ENCODE measurements around the gene ARHGDIG.

Gene ARHGDIG

DNA sequence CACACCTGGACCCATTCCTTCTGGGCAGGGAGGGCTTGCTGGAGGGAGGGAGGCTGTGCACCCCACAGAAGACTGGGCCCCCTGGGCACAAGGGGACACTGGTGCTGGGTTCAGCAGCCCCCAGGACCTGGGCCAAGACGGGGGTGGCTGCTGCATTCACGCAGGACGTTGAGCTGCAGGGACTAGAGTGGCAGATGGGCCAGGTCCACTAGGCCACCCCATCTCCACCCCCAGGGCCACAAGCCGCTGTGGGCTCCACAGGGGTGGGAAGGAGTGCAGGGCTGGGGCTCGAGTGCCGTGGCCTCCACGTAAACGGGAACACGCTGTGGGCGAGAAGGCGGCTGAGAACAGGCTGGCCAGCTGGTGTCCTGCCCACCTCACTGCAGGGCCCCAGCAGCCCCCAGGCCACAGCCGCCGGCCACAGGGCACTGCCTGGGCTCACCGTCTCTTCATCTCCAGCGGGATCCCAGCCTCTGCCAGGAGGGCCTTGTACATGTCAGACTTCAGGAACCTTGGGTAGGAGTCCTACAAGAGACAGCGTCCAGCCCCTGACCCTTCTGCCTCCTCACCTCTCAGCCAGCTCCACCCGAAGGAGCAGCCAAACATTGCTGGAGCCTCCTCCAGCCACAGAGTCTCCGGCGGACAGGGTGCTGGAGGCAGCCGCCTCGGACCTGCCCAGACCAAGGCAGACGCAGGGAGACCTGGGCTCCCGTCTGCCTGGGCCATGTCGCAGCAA is 11.2 kb upstream of the ARHGDIG start:
- TF ChIP-seq, protein P1, sequence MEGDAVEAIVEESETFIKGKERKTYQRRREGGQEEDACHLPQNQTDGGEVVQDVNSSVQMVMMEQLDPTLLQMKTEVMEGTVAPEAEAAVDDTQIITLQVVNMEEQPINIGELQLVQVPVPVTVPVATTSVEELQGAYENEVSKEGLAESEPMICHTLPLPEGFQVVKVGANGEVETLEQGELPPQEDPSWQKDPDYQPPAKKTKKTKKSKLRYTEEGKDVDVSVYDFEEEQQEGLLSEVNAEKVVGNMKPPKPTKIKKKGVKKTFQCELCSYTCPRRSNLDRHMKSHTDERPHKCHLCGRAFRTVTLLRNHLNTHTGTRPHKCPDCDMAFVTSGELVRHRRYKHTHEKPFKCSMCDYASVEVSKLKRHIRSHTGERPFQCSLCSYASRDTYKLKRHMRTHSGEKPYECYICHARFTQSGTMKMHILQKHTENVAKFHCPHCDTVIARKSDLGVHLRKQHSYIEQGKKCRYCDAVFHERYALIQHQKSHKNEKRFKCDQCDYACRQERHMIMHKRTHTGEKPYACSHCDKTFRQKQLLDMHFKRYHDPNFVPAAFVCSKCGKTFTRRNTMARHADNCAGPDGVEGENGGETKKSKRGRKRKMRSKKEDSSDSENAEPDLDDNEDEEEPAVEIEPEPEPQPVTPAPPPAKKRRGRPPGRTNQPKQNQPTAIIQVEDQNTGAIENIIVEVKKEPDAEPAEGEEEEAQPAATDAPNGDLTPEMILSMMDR (IDR thresholded peaks at IDR 0.05; ENCODE audit: insufficient read depth, missing control alignments): no peak
- no peak for DNase-seq (ENCODE audit: insufficient read length, low spot score)
- no peak for FAIRE-seq

DNA sequence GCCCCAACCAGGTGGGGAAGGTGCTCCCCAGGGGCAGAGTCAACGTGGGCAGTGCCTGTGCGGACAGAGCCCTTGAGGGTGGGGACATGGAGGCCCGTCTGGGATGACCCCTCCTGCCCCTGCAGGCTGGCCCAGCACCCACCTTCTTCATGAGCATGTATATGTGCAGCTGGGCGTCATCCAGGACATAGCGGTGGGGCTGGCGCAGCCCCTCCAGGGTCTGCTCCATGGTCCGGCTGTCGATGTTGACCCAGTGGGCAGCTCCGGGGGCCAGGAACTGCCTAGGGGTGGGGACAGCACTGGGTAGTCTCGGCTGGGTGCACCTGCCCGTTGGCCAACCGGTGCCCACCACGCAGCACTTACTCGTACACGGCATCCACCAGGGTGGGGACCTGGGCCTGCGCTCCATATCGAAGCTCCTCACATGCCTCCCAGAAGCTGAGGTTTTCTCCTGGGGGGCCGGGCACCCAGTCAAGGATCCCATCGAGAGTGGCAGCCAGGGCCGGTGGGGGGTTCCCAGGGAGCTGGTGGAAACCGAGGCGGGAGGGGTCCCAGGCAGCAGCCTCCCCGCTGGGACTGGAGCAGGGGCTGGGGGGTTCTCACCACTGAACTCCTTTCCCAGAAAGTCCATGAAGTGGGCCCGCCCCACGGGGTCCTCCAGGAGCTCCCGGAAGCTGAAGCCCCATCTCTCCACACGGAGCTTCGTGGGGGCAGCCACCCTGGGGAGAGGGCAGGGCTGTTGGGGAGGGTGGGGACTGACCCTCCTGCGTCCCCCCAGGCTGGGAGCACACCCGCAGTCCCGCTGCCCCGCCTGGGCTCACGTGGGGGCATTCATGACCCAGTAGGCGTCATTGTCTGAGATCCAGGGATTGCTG is 9.8 kb upstream of the ARHGDIG start:
- FAIRE-seq (no peak), DNase-seq (ENCODE audit: insufficient read length, low spot score) (no peak)
- TF ChIP-seq, protein P1 (IDR thresholded peaks at IDR 0.05; ENCODE audit: insufficient read depth, missing control alignments): no peak

DNA sequence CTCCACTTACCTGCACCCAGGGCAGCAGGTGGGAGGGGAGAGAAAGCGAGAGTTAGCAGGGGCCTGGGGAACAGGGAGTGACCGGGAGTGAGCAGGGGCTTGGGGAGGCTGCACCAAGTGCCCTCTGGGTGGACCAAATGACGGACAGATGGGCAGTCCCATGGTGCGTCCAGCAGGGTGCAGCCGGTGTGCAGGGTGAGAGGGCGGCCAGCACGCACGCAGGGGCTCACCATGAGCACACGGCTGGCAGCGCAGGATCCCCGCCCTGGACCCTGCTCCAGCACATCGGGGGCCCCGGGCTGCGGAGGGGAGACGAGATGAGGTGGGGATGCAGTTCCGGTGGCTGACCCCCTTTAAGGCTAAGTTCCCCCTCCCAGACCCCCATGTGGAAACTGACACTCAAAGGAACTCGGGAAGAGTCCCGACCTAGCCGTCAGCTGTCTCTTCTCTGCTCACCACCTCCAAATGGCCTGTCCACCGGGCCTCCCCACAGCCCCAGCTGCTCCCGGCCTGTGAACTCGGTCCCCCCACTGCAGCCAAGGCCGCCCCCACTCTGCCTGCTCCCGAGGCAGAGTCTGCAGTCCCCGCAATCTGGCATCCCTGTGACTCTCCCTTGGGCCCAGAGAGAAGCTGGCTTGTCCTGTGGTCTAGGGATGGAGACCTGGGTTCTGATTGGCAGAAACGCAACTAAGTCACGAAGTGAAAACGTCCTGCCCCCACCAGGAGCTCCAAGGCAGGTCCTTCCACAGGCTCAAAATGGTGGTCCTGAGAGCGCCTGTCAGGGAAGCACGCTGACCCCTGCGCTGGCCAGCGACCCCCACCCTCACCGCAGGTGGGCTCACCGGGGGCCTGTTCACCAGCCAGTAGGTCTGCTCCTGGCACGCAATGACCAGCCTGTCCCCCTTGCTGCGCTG is 7.5 kb upstream of the ARHGDIG start:
- TF ChIP-seq, protein P1 (IDR thresholded peaks at IDR 0.05; ENCODE audit: insufficient read depth, missing control alignments): no peak
- no peak for FAIRE-seq
- DNase-seq (ENCODE audit: insufficient read length, low spot score): no peak

DNA sequence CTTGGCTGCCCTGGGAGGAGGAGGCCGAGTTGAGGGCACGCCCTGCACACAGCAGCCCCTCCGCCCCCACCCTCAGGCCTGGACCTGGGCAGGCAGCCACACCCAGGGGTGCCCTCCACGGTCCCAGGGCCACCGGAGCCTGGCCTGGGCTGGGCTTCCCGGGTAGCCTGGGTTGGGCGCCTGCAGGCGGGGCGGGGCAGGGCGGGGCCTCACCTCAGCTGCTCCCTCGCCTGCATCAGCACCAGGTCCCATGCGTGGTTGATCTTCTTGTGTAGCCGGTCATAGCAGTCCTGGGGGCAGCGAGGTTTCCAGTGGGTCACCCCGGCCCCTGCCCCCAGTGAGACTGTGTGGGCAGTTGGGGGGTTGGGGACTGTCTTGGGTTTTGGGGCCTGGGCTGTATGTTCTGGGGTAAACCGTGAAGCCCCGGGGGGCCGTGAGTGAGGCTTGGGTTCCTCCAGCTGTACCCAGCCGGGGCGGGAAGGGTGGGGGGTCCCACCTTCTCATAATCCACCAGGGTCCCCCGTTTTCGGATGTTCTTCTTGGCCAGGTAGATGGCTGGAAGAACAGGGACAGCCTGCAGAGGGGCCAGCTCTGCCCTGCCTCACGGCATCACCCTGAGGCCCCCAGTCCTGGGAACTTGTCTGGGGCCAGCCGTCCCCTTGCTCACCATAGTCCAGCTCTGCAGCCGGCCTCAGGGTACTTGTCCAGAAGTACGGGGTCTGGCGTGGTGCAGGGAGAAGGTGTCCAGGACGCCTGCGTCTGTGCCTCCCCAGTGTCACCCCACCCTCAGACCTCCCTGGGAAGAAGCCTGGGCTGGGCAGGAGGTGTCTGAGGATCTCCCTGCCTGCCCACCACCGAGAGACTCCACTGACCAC is 6.6 kb upstream of the ARHGDIG start:
- FAIRE-seq (no peak), DNase-seq (ENCODE audit: insufficient read length, low spot score) (no peak)
- TF ChIP-seq, protein P1 (IDR thresholded peaks at IDR 0.05; ENCODE audit: insufficient read depth, missing control alignments): no peak

DNA sequence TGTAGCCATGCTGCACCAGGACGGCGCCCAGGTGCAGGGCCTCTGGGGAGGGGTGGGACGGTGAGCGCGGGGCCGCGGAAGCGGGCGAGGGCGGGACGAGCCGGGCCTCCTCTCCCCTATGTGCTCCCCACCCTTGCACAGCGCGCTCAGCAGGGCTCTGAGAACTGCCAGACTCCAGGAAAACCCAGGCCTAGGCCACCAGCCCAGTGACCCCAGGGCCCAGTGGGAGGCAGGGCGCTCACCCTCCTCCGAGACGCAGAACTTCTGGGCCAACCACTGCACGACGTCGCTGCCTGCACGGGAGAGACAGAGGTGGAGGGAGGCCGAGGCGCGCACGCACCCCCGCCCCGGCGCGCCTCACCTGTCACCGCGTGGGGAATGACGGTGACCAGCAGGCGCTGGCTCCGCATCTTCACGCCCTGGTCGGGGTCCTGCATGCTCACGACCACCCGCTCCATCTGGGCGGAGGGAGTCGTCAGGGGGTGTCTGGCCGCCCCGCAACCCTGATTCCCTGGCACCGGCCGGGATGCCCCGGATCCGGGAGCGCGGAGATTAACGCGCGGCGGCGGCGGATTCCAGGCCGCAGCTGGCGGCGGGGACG is 5.2 kb upstream of the ARHGDIG start:
- TF ChIP-seq, protein P1 (IDR thresholded peaks at IDR 0.05; ENCODE audit: insufficient read depth, missing control alignments): no peak
- FAIRE-seq (no peak), DNase-seq (ENCODE audit: insufficient read length, low spot score) (no peak)

DNA sequence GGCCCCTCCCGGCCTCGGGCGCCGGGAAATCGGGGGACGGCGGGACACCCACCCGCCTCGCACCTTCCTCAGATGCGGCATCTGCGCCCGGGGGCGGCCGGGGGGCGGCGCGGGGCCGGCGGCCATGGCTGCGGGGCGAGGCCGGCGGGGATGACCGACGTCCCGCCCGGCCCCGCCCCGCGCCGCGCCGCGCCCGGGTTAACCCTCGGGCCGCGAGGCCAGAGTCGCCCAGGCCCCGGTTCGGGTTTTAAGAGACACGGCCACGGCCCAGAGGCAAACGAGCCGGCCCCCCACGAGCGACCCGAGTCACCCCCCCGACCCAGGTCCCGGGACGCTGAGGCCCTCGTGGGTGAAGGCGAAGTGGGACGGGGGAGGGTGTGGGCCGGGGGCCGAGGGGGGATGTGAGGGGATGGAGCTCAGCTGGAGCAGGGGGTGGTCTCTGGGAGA is 4.6 kb upstream of the ARHGDIG start, which contains the start of gene RGS11:
RGS11 (minus strand) TSS at position 159 of the 447 bp plus-strand sequence; CDS start at position 126, 33 bp downstream.
- DNase-seq (ENCODE audit: insufficient read length, low spot score) (no peak), FAIRE-seq (no peak)
- TF ChIP-seq, protein P1 (IDR thresholded peaks at IDR 0.05; ENCODE audit: insufficient read depth, missing control alignments): no peak
